COLO829 (cell line): ENCODE results near the gene P2RY11.

Experiments used
- DNase-seq: peaks from one replicate; pipeline ENCODE4 v3.0.0; 2012; ENCODE audit warnings: low spot score

Gene P2RY11, protein sequence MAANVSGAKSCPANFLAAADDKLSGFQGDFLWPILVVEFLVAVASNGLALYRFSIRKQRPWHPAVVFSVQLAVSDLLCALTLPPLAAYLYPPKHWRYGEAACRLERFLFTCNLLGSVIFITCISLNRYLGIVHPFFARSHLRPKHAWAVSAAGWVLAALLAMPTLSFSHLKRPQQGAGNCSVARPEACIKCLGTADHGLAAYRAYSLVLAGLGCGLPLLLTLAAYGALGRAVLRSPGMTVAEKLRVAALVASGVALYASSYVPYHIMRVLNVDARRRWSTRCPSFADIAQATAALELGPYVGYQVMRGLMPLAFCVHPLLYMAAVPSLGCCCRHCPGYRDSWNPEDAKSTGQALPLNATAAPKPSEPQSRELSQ

DNA sequence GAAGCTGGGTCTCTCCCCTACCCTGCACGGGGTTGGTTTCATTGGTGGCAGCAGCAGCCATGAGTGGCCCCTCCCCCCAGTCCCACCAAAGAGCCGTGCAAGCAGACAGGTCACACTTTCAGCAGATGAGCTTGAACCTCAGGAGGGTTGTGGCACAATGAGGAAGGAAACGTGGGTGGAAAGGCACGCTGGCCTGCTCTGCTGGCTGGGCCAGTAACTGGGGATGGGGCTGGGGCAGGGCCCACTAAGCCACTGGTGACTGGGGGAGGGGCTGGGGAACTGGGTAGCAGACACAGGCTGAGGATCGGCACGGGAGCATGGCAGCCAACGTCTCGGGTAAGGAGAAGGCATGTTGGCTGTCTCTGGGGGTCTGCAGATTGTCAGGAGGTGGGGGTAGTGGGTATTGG lies at the start of gene P2RY11:
TSS of gene P2RY11 (plus strand) at position 289 of the 407 bp plus-strand sequence. CDS start at position 318, 29 bp downstream.
- no peak for DNase-seq

DNA sequence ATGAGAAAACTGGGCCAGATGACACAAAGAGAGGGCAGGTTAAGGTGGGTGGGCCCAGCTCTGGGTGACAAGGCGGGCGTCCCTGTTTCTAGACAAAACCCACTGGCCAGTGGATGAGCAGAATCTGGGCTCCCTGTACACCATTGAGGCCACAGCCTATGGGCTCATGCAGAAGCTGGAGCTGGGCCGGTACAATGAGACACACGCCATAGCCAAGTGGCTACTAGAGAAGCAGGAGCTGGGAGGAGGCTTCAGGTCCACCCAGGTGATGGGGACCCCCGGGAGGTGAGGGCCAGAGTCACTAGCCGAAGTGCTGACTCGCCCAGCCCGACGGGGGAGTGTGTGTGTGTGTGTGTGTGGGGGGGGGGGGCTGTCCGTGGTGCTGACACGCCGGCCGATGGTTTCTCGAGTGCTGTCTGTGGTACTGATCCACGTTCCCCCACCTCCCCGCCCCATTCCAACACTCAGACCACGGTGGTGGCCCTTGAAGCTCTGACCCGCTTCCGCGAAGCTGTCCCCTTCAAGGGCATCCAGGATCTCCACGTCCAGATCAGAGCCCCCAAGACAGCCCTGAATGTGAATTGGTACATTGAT lies 49.7 kb upstream of the P2RY11 start:
- DNase-seq, result peak; percentile 27

DNA sequence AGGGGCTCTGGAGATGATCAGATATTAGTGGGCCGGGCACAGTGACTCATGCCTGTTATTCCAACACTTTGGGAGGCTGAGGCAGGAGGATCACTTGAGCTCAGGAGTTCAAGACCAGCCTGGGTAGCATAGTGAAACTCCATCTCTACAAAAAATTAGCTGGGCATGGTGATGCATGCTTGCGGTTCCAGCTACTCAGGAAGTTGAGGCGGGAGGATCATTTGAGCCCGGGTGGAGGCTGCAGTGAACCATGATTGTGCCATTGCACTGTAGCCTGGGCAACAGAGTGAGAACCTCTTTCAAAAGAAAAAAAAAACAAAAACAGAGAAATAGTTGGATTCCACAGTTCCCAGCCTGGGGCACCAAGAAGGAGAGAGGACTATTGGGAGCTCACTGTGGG lies 43.3 kb upstream of the P2RY11 start:
- no peak for DNase-seq

DNA sequence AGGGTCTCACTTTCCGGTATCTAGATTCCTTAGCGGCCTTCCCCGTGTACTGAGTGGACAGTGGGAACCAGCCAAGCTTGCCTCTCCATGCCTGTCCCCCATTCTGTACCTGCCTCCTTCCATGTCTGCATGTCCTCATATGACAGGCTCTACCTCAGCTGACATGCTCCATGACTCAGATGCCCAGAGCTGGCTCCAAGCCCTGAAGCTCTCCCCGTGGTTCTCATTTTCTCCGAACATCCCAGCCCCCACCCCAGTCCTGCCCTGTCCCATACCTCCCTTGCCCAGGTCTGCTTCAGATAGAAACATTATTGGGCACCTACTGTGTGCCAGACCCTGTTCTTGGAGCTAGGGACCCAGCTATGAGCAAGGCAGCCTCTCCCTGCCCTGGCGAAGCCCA lies 42.4 kb upstream of the P2RY11 start:
- DNase-seq, result peak; percentile 36

DNA sequence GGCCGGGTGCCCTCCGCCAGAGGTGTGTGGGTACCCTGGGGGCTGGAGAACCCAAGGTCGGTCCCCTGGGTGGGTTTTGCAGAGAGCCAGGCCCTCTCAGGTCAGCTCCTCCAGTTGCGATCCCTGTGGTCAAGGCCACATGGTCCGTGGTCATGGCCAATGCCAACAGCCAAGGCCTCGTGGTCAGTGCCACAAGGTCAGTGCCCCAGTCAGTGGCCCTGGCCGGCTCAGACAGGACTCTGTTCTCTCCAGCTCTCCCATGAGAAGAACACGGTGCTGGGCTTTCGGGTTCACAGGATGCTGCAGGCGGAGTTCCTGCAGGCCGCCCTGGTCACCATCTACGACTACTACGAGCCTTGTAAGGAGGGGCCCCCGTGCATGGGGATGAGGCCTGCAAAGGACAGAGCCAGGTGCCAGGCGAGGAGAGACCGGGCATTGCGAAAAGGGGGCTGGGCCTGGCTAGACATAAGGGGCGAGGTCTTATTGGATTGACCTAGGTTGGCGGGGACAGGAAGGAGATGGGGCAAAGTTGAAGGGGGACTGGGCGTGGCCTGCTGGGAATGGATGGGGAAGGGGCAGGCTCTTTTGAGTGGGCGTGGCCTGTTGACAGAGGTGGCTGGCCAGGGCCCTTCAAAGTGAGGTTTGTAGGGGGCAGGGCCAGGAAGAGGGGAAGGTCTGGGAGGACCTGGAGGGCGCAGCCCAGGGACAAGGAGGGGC lies 40.6 kb upstream of the P2RY11 start:
- DNase-seq, result no peak

DNA sequence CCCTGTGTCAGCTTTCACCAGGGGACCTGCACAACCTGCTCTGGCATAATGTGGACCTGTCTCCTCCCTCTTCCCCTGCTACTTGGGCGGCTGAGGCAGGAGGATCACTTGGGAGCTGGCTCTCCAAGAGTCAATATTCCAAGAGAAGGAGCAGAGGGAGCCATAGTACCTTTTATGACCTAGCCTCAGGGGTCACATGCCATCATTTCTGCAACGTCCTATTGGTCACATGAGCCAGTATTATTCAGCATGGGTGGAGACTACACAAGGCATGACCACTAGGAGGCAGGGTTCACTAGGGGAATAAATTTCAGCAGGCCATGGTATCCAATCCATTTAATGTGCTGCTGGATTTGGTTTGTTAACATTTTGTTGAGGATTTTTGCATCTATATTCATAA lies 37.3 kb upstream of the P2RY11 start:
- DNase-seq, result no peak

DNA sequence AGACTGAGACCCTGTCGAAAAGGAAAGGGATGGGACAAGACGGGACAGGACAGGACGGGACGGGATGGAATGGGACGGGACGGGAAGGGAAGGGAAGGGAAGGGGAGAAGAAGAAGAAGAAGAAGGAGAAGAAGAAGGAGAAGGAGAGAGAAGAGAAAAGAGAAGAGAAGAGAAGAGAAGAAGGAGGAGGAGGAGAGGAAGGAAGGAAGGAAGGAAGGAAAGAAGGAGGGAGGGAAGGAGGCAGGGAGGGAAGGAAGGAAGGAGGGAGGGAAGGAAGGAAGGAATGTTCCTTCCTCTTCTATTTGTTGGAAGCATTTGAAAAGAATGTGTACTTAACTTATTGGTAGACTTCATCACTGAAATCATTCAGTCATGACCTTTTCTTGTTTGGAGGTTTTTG lies 35.0 kb upstream of the P2RY11 start:
- DNase-seq, result no peak

DNA sequence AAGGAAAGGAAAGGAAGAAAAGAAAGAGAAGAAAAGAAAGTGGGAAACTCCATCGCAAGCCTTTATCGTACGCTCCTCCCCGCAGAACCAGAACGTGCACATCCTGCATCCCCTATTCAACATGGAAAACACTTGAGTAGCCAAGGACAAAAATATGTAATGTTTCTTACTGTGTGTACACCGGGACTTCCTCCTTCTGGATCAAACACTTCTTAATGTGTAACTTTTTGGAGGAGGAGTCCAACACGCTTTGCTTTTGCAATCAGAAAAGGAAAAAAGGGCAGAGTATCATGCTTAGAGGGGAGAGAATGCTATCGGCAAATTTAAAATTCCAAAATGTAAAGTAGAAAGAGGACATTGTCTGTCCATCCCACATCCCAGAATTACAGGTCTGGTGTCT lies 33.2 kb upstream of the P2RY11 start:
- no peak for DNase-seq

DNA sequence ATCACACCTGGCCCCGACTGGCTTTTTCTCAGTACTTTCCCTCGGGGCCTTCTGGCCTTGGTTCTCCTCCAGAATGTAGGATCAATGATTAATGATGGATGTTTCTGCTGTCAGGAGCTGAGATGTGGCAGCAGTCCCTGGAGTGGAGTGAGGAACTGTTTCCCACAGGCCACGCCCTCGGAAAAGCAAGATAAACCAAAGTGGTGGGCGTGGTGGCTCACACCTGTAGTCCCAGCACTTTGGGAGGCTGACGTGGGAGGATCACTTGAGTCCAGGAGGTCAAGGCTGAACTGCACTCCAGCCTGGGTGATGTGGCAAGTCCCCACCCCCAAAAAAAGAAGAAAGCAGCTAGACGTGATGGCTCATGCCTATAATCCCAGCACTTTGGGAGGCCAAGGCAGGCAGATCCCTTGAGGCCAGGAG lies 32.5 kb upstream of the P2RY11 start:
- DNase-seq, result no peak

DNA sequence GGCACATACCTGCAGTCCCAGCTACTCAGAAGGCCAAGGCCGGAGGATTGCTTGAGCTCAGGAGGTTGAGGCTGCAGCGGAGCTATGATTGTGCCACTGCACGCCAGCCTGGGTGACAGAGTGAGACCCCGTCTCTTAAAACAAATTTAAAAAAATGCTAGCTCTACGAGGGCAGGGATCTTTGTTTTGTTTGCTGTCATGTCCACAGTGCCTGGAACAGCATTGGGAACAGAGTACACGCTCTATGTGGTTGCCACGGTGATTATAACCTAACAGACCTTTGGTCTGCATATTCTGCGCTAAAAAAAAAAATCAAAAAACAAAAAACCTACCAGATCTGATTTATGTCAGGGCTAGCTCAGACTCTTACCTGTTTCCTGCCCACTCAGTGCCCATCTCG lies 27.6 kb upstream of the P2RY11 start:
- no peak for DNase-seq

DNA sequence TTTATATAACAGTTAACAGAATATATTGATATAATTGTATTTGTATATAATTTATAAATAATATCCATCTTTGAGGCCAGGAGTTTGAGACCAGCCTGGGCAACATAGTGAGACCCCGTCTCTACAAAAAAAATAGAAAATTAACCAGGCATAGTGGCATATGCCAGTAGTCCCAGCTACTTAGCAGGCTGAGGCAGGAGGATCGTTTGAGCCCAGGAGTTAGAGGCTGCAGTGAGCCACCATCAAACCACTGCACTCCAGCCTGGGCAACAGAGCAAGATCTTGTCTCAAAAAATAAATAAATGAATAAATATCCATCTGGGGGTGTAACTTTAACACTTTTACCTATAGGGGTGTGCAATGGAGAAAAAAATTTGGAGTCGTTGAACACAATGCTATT lies 26.7 kb upstream of the P2RY11 start:
- DNase-seq, result no peak

DNA sequence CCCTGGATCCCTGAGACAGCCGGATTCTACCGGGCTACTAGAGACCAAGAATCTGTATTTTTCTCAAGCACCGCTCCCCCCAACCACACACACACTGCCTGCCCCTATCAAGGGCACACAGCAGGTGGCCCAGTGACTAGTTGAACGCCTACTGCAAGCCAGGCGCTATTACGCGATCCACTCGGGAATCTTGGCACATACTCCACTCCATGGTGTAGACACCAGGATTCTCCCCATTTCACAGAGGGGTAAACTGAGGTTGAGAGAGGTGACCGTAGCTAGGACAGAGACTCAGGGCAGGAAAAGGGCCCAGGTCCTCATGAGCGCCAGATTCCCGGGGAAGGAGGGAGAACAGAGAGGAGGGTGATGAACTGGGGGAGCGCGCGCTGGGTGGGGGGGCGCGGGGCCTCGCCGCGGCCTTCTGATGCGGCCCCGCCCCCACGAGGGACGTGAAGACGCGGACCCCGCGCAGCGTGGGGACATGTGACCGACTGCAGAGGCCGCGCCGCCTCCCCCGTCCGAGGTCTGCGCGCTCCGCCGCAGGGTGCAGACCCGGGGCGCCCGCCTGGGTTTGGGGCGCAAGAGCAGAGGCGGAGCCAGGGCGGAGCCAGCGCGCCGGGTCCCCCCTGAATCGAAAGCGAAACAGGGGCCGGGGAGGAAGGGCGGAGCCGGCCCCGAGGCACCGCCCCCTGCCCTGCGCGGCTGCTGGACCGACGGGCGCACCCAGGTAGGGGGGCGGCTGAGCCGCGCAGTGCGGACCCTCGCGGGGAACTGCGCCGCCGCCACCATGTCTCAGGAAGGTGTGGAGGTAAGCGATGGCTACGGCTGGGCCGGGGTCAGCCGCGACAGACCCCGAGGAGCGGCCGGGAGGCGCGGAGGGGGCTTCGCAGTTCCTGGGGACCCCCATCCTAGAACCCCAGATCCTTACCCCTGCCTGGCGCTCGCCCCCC lies 25.6 kb upstream of the P2RY11 start, which contains the start of gene SHFL:
TSS of gene SHFL (plus strand) at position 677 of the 950 bp plus-strand sequence. CDS start at position 788, 111 bp downstream.
- DNase-seq, result no peak

DNA sequence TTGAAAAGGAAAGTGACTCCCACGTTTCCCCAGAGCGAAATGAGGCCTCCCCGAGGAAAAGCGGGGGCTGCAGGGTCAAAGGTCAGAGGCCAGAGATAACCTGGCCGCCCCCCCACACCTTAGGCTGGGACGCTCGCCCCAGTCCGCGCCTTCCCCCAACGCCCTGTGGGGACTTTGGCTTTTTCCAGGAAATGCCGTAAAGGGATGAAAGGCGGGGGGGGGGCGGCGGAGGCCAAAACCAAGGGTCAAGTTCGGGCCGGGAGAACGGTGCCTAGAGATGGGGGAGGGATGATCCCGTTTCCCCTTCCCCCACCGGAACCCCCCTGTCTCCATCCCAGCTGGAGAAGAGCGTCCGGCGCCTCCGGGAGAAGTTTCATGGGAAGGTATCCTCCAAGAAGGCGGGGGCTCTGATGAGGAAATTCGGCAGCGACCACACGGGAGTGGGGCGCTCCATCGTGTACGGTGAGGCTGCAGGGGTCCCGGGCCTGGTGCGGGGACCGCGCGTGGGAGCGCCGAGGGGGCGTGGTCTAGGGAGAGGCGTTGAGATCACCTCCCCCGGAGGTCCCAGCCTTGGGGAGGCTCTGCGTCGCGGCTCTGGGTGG lies 24.8 kb upstream of the P2RY11 start:
- DNase-seq, result no peak

DNA sequence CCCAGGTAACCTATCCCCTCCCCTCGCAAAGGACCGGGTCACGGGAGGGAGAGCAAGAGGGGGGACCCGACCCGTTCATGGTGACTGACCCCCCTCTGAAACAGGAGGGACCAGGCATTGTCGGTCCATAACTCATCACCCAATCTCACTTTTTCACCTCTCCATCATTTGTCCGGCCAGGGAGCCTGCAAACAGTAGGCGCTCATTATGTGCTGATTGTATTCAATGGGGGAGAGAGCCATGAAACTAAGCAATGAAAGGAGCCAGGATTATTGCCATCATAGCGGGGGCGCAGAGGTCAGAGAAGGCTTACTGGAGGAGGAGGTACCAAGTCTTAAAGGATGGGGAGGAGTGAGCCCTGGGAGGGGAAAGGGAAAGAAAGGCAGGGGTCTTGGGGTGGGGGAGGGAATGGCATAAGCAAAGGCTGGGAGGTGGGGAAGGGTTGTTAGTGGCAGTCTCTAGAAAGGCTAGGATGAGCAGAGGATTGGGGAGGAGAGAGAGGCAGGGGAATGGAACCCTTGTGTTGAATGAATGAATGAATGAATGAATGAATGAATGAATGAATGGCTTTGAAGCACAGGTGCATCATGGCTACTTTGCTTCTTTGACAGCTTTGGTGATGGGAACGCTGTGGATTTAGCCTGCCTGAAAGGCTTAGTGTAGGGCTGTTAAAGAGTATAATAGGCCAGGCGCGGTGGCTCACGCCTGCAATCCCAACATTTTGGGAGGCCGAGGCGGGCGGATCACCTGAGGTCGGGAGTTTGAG lies 24.0 kb upstream of the P2RY11 start:
- no peak for DNase-seq

DNA sequence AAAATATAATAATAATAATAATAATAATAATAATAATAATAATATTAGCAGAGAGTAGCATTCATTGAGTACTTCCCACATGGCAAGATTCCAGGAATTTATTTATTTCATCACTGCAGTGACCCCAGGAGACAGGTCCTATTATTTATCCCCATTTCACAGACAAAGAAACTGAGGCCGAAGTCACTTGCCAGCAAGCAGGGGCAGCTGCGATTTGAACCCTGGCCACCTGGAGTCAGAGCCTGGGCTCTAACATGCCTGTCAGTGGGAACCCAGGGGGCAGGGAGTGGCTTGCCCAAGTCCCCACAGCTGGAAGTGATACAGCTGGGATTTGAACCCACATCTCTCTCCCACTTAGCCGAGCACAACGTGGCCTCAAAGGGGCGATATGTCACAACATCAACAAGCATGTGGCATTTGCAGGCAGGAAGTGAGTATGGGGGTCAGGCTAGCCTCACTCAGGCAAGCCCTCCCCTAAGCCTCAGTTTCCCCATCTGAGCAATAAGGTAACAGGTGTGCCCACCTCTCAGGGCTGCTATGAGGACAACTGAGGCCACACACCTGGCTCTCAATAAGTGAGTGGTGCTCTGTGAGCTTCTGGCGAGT lies 22.4 kb upstream of the P2RY11 start:
- DNase-seq, result no peak

DNA sequence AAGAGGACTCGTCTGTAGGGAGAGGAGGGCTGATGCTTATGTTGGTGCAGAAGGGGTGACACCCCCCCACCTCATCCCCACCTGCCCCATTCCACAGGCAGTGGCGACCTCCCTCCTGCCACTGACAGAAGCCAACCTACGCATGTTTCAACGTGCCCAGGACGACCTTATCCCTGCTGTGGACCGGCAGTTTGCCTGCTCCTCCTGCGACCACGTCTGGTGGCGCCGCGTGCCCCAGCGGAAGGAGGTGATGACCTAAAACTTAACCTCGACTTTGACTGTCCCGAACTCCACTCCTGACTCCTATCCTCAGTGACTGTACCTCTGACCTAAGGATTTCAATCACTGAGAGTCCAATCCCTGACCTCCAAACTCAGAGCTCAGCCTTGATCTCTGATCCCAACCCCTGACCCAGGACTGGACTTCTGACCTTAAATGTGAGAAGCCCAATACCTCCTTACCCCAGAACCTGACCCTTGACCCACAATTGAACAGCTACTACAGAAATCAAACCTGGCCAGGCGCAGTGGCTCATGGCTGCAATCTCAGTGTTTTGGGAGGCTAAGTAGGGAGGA lies 21.6 kb upstream of the P2RY11 start:
- DNase-seq, result no peak

DNA sequence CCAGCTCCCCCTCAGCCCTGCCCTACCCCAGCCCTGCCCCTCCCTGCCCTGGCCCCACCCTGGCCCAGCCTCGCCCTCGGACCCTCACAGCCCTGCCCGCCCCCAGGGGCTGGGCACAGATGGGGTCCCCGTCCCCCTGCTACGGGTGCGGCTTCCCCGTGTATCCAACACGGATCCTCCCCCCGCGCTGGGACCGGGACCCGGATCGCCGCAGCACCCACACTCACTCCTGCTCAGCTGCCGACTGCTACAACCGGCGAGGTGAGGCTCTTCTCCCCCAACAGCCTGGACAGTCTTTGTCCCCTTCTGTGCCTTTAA lies 20.2 kb upstream of the P2RY11 start:
- DNase-seq, result no peak

DNA sequence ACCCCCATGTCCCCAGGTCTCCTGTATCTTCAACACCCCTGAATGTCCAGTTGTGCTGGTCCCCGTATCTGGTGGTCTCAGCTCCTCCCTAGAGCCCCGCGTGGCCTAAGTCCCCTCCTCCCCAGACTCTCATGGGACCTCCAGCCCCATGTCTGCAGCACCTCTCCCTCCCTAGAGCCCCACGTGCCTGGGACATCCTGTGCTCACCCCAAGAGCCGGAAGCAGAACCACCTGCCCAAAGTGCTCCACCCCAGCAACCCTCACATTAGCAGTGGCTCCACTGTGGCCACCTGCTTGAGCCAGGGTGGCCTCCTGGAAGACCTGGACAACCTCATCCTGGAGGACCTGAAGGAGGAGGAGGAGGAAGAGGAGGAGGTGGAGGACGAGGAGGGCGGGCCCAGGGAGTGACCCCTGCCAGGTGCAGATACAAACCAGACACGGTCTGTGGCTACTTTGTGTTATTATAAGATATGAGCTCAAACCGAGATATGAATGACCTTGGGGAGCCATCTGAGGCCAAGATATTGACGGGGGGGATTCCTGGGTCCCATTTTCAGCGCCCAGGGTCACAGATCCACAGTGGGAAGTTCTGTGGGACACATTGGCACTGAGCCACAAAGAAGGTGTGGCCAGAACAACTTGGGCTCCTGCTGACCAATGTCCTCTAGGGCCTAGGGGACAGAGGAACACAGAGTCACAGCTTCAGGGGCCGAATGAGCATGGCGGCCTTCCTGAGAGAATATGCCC lies 19.4 kb upstream of the P2RY11 start:
- DNase-seq, result no peak

DNA sequence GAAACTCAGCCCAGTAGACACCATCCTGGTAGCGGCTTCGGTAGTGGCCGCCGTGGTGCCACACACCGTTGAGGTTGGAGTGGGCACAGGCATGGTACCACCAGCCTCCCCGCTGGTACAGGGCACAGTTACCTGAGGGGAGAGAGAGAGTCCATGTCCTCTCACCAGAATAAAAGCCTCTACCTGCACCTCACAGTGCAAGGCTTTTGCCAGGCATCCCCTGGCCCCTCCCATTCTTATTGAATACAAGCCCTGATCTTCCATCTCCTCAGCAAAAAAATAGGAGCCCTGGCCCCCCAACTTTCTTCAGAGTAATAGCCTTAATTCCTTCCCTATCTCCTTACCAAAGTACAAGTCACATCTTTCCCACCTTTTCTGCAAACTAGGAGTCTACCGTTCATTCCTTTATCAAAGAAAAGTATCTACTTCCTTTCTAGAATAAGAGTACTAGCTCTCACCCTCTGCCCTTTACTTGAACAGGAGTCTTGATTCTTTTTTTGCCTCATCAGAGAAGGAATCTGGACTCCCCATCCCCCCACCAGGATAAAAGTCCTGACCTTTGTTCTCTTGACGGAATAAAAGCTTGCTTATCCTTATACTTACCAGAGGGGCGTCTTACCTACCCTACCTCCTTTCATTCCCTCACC lies 18.7 kb upstream of the P2RY11 start:
- DNase-seq, result no peak
